Measurements from ENCODE around the gene REXO4.

DNA sequence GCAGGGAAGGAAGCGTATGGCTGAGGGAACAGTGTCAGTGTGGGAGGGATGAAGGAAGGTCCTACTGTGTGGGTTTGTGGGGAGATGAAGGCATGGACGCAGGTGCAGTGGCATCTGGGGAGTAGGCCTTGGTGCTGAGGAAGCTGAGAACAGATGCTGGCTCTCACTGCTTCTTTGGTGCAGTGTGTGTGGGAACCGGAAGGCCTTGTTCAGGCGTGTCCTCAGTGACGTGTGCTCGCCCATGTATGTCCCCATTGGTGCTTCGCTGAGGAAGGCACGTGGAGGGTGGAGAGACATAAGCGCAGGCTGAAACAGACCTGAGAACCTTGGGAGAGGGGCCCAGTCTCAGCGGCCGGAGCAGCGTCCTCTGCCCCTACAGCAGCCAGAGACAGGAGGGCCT, 23.1 kb upstream of the REXO4 start:
- TF ChIP-seq, protein P1, sequence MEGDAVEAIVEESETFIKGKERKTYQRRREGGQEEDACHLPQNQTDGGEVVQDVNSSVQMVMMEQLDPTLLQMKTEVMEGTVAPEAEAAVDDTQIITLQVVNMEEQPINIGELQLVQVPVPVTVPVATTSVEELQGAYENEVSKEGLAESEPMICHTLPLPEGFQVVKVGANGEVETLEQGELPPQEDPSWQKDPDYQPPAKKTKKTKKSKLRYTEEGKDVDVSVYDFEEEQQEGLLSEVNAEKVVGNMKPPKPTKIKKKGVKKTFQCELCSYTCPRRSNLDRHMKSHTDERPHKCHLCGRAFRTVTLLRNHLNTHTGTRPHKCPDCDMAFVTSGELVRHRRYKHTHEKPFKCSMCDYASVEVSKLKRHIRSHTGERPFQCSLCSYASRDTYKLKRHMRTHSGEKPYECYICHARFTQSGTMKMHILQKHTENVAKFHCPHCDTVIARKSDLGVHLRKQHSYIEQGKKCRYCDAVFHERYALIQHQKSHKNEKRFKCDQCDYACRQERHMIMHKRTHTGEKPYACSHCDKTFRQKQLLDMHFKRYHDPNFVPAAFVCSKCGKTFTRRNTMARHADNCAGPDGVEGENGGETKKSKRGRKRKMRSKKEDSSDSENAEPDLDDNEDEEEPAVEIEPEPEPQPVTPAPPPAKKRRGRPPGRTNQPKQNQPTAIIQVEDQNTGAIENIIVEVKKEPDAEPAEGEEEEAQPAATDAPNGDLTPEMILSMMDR (conservative IDR thresholded peaks at IDR 0.05; ENCODE audit: low read length): no peak
- no peak for TF ChIP-seq EZH2phosphoT487 (IDR thresholded peaks at IDR 0.05; ENCODE audit: borderline replicate concordance)
